Astrocyte of the spinal cord (primary cell): Measurements from ENCODE around the gene MEI4.

Source experiments
- DNase-seq: peaks from one replicate; pipeline ENCODE4 v3.0.0; 2011; ENCODE audit warnings: low read depth, low spot score
- H3K4me3 ChIP-seq: 2 replicates; pipeline ENCODE4 v1.5.1; 2011; ENCODE audit warnings: low read depth, mild to moderate bottlenecking, low read length, moderate library complexity
- in situ Hi-C: cut with HindIII; loops from 2 replicates; pipeline ENCODE4 v1.10.0; 2017; ENCODE audit warnings: low sequenced_read_pairs
- TF ChIP-seq, protein P1 (sequence below): IDR thresholded peaks from 2 replicates; pipeline ENCODE4 v1.5.1; 2012; ENCODE audit warnings: low read depth, mild to moderate bottlenecking, low read length, inconsistent platforms

MEI4 gene

DNA sequence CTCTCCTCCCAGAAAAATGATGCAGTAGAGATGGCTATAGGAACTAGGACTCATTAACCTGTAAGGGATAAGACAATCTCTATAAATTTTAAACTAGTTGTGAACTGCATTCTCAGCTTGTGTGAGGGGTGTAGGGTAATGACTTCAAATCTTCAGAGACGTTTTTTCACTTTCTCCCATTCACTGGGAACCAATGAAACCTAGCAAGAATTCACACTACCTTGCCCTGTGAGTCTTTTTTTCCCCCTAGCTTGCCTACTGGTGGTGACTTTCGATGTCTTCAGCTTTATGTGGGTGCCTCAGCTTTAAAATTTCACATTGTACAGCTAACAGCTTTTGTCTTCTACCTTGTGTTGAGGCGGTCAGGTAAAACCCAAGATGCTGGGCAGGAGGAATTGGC is 192.0 kb downstream of the MEI4 start:
- TF ChIP-seq, protein P1, sequence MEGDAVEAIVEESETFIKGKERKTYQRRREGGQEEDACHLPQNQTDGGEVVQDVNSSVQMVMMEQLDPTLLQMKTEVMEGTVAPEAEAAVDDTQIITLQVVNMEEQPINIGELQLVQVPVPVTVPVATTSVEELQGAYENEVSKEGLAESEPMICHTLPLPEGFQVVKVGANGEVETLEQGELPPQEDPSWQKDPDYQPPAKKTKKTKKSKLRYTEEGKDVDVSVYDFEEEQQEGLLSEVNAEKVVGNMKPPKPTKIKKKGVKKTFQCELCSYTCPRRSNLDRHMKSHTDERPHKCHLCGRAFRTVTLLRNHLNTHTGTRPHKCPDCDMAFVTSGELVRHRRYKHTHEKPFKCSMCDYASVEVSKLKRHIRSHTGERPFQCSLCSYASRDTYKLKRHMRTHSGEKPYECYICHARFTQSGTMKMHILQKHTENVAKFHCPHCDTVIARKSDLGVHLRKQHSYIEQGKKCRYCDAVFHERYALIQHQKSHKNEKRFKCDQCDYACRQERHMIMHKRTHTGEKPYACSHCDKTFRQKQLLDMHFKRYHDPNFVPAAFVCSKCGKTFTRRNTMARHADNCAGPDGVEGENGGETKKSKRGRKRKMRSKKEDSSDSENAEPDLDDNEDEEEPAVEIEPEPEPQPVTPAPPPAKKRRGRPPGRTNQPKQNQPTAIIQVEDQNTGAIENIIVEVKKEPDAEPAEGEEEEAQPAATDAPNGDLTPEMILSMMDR = no peak
- in situ Hi-C loops = no loop called here
- no peak for DNase-seq
- no peak overlapping the region for H3K4me3 ChIP-seq

DNA sequence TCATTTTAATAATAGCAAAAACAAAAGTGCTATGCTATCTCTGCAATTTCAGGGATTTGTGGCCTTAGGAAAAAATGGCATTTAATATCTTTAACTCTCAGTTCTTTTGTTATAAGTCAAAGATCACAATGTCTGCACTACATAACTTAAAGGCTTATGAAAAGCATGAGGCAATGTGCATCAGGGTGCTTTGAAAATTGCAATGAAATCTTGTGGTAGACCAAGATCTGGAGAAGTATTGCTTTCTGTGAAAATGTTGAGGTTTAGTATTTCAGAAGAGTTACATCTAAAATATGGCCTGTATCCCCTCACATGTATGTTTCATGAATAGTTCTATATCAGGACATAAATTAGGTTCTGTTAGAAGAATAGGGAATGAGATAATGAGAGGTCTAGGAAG is 200.6 kb downstream of the MEI4 start:
- TF ChIP-seq, protein P1 = no peak
- DNase-seq = no peak
- H3K4me3 ChIP-seq = no peak overlapping the region
- in situ Hi-C loops = no loop called here

DNA sequence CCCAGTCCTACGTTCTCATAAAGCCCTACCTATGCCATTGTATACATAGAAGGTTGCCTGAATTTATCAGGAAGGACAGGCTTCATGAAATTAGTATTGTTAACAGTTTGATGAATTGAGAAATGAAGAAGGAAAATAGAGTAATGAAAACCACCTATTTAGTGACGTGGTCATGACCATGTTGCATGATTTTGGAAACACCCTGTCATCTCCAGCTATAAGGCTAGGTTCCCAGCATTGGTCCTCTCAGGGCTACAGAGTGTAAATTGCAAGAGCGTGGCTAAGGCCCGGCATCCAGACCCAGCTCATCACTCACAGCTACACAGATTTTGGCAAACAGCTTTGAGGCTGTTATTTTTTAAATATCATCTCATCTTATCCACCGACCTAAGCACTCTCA is 203.6 kb downstream of the MEI4 start:
- no peak overlapping the region for H3K4me3 ChIP-seq
- DNase-seq = no peak
- TF ChIP-seq, protein P1 = no peak
- in situ Hi-C loops = no loop called here

DNA sequence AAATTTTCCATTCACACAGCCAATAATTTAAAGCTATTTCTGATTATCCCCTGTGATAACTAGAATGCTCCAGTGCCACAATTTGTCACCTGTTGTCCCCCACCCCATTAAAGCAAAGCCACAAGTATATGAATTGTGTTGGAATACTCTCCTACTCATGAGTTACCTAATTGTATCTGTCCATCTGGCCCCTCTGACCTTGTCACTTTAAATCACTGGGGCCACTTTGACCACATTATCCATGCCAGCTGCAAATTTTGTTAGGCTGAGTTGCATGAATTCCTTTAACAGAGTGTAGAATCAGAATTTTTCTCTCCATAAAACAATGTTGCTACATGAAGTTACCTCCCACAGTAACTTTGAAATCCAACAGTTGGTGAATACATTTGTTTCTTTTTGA is 204.6 kb downstream of the MEI4 start:
- in situ Hi-C loops = no loop called here
- no peak for DNase-seq
- TF ChIP-seq, protein P1 = no peak
- H3K4me3 ChIP-seq = no peak overlapping the region

DNA sequence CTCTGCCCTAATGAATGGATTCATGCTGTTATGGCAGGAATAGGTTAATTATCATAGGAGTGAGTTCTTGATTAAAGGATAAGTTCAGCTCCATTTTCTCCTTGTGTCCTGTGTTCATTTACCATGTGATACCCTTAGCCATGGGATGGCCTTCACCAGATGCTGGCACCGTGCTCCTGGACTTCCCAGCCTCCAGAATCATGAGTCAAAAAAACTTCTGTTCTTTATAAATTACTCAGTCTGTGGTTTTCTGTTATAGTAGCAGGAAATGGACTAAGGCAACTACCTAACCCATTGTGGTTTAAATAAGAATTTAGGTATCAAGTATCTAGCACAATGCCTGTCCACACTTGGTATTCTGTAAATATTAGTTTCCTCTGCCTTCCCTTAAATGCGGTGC is 223.5 kb downstream of the MEI4 start:
- H3K4me3 ChIP-seq = no peak overlapping the region
- peak; percentile 43 for DNase-seq
- in situ Hi-C loops = no loop called here
- TF ChIP-seq, protein P1 = no peak

DNA sequence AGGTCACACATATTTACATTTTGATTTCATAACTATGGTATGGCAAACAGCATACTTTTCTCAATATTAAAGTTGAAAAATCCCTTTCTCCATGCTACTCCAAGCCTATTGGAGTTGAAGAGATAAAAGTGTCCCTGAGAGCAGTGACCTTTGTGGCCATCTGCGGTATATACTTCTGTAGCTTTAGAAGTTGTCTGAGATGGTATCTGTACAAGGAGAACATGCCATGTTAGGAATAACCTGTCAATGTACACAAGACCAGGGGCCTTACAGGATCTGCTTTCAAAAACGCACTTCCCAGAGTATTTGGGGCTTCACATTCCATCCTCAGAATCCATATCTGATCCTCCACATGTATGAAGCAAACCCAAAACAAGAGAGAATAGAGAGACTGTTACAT is 226.7 kb downstream of the MEI4 start:
- in situ Hi-C loops = no loop called here
- DNase-seq = no peak
- TF ChIP-seq, protein P1 = no peak
- no peak overlapping the region for H3K4me3 ChIP-seq

DNA sequence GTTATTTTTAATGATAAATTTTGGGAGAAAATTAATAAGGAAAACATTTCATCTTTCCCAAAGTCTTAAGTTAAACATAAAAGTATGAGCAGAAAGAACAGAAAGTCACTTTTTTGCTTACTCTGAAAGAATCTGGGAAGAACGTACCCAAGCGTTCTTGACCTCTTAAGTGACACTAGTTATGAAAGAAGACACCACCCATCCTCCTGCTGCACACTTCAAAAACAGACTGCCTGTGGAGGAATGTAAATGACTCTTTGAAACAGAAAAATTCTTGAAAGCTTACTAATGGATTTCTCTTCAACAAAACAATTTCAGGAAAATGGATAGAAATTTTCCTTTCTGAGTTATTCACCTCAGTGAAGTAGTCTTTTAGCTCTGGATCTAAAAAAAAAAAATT is 227.7 kb downstream of the MEI4 start:
- H3K4me3 ChIP-seq = no peak overlapping the region
- in situ Hi-C loops = no loop called here
- peak; percentile 84 for DNase-seq
- TF ChIP-seq, protein P1 = no peak
